ENCODE results near the gene GDPGP1.

DNA sequence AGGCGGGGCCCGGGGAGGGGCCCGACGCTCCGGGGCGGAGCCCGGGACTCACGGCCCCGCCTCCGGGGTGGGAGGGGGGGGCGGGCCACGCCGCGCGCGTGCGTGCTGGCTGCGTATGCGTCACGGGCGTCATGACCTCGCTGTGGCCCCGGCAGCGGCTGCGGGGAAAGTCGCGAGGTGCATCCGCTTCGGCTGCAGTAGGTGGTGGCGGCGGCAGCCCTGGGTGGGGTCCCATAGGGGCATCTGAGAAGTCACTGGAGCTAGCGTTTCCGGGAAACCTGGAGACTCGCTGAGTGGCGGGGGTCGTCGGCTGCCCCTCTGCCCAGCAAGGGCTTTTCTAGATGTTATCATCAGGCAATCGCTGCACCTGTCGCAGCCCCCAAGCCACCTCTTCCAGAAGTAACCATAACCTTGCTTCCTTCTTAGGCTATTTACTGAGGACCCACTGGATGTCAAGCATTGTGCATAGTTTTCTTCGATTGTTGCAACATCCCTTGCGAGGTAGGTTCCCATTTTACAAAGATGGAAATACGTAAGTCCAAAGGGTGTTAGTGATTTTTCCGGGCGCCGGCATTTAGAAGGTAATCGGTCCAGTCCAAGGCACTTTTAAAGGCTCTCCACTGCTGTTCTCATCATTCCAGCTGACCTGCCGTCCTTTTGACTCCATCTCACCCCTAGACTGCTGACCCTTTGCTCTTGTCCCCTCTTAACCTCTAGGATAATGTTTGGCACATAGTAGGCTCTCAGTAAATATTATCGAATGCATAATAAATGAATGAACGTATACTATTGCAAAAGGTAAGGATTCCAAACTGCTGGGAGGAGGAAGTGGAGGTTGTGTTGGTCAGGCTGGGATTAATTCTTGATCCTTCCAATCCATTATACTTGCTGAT is at the start of gene GDPGP1:
- TF ChIP-seq, protein P1, sequence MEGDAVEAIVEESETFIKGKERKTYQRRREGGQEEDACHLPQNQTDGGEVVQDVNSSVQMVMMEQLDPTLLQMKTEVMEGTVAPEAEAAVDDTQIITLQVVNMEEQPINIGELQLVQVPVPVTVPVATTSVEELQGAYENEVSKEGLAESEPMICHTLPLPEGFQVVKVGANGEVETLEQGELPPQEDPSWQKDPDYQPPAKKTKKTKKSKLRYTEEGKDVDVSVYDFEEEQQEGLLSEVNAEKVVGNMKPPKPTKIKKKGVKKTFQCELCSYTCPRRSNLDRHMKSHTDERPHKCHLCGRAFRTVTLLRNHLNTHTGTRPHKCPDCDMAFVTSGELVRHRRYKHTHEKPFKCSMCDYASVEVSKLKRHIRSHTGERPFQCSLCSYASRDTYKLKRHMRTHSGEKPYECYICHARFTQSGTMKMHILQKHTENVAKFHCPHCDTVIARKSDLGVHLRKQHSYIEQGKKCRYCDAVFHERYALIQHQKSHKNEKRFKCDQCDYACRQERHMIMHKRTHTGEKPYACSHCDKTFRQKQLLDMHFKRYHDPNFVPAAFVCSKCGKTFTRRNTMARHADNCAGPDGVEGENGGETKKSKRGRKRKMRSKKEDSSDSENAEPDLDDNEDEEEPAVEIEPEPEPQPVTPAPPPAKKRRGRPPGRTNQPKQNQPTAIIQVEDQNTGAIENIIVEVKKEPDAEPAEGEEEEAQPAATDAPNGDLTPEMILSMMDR (IDR thresholded peaks at IDR 0.05): peak in 1 of 6 experiments; percentile 2
- TF ChIP-seq POLR2A (IDR thresholded peaks at IDR 0.05): peak in 2 of 4 donors; percentile 67 to 70
